Measurements from ENCODE around the gene RSAD1.

RSAD1 gene

DNA sequence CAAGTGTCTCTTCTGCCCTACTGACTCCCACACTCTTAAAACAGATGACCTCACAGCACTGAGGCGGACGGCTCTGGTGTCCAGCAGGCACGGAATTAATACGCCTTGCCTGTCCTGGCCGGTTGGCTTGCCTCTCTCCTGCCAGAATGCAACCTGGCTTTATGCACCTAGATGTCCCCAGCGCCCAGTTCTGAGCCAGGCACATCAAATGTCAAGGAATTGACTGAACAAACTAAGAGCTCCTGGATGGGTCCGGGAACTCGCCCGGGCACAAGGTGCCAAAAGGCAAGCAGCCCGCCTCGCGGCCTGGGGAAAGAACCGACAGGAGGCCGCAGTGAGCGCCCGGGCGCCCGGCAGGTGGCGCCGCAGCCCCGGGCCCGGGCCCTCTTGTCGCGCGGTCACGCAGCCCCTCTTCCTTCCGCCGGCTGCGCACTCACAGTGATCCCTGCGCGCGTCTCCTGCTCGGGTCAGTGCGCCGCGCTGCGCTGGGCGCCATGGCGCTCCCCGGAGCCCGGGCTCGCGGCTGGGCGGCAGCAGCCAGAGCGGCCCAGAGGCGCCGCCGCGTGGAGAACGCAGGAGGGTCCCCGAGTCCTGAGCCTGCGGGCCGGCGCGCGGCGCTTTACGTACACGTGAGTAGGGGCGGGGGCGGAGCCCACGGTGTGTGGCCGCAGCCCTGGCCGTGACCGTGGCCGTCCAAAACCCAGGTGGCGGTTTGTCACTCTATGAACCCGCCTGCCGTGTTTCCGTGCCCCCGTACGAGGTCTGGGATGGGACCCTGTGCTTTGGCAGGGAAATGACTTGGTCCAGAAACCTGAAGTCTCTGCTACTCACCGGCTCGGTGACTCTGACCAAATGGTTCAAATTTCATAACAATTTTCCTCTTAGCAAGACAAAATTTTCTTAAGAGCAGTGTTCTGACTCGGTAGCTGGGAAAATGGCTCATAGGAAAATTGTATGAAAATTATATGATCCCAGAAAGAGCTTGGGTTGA, at the start of gene RSAD1:
Gene RSAD1 (plus strand): TSS at position 470 of the 991 bp plus-strand sequence. CDS start 25 bp downstream, at position 495.
- peak within 1 kb of the TSS; percentile 86 to 89 for H3K4me3 Mint-ChIP-seq
- no peaks in the 10 kb centered on the region for H3K9me3 Mint-ChIP-seq
- peak; percentile 90 to 92 for DNase-seq
- ATAC-seq, result peak; percentile 96
- H3K27me3 Mint-ChIP-seq, result no peaks in the 10 kb centered on the region
- H3K4me1 Mint-ChIP-seq, result peaks cover 38% of the 10 kb centered on the region
- peak within 1 kb of the TSS; percentile 96 to 97 for H3K27ac Mint-ChIP-seq

DNA sequence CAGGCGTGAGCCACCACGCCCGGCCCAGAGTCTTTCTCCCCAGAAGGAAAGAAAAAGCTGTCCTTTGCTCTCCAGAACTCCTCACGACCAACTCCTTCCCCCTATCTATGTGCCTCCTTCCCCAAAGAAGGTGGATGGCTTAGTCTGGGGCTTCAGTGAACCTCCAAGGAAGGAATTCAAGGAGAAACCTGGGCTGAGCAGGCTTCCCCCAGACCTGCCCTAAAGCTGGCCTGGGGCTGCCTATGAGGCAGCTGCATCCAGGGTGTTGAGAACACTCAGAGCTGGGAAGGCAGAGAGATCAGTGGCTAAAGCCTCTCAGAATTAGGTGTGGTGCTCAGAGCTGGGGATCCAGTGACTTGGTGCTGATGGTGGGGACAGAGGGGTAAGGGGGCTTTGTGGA, 48.9 kb upstream of the RSAD1 start:
- Mint-ChIP-seq H3K9me3 (no peaks in the 10 kb centered on the region), H3K27ac (no peak overlapping the region), H3K4me1 (peaks cover 29% of the 10 kb centered on the region)

DNA sequence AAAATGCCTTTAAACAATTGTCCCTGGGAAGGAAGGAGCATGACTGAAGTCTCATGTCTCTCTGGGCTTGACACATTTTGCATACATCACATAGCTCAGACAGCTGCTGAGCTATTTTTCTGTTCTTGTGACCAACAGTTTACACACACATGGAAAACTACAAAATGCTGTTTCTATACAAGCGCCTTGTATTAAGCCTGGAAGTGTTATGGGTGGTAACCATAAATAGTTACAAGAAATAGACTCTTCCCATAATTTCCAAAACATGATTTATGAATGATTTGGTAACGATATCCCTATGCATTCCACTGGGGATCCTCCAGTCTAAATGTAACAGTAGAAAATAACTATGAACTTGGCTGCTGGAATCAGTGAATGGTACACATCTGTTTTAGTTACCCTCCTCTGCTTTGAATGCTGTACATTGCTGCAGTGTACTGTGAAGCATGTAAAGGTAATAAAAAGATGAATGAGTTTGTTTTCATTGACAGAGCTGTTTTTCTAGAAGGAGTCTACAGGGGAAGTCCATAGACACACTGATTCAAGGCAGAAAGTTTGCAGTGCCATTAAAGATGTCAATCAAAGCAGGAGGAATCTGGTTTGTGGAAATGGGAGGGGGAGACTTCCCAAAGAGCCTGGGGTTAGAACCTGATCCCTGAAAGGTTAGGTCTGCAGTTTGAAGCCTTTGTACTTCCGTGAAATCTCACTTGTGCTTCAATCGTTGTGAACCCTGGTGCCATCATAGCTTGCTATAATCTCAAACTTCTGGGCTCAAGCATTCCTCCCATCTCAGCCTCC, 47.6 kb upstream of the RSAD1 start:
- no peak overlapping the region for H3K27ac Mint-ChIP-seq
- H3K4me1 Mint-ChIP-seq, result peaks cover 18% of the 10 kb centered on the region
- H3K9me3 Mint-ChIP-seq, result no peaks in the 10 kb centered on the region
- no peak for DNase-seq
- H3K27me3 Mint-ChIP-seq, result no peaks in the 10 kb centered on the region
- no peak for ATAC-seq
- no peak overlapping the region for H3K4me3 Mint-ChIP-seq

More for the DNA sequence above, 48.9 kb upstream of the RSAD1 start:
- no peak for DNase-seq
- Mint-ChIP-seq H3K4me3 (no peak overlapping the region), H3K27me3 (no peaks in the 10 kb centered on the region)
- ATAC-seq, result no peak

DNA sequence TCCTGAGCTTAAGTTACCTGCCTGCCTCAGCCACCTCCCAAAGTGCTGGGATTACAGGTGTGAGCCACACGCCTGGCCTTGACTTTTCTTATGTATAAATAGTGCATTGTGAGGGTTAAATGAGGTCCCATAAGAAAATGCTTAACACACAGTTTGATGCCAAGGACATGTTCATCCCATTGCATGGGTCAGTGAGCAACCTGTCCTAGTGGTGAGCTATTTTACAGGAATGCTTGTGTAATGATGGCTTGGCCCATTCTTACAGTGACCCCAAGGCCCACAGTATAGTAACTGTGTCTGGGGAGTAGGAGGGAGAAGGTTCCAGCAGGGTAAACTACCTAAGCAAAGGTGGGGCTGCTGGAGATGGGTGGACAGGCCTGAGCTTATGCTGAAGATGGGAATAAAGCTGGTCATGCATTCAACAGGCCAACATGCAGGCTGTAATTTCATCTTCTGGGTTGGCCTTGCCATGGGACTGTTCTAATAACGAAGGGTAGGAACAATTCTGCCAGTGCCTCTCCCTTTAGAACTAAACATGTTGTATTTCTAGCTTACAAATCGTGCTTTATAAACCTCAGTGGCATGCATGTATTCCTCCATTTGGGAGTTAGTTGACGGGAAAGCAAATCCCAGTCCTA, 46.4 kb upstream of the RSAD1 start:
- Mint-ChIP-seq H3K4me1 (peaks cover 9% of the 10 kb centered on the region), H3K27ac (no peak overlapping the region), H3K9me3 (no peaks in the 10 kb centered on the region), H3K27me3 (no peaks in the 10 kb centered on the region), H3K4me3 (no peak overlapping the region)
- ATAC-seq, result no peak
- no peak for DNase-seq

DNA sequence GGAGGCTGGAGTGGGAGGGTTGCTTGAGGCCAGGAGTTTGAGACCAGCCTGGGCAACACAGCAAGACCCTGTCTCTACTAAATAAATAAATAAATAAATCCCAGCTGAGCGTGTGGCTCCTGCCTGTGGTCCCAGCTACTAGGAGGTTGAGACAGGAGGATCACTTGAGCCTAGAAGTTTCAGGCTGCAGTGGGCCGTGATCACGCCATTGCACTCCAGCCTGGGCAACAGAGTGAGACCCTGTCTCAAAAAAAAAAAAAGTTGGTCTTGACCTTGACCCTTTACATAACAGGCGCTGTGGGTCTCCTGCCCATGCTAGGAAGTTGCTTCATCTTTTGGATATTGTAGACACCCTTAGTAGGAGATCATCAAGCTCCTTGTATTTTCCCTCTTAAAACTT, 41.3 kb upstream of the RSAD1 start:
- Mint-ChIP-seq H3K27me3 (no peaks in the 10 kb centered on the region), H3K4me1 (no peaks in the 10 kb centered on the region), H3K4me3 (no peak overlapping the region), H3K9me3 (no peaks in the 10 kb centered on the region), H3K27ac (no peak overlapping the region)
- no peak for ATAC-seq
- no peak for DNase-seq

DNA sequence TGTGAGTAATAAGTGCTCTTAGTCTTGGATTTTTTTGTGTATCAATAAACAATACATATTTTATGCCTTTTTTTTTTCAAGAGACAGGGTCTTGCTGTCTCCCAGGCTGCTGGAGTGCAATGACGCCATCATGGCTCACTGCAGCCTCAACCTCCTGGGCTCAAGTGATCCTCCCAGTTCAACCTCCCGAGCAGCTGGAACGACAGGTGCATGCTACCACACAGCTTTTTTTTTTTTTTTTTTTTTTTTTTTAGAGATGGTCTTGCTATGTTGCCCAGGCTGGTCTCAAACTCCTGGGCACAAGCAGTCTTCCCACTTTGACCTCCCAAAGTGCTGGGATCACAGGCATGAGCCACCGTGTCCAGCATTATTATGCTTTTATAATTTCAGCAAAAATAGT, 39.7 kb upstream of the RSAD1 start:
- ATAC-seq (no peak), DNase-seq (no peak)
- Mint-ChIP-seq H3K9me3 (no peaks in the 10 kb centered on the region), H3K27ac (no peak overlapping the region), H3K4me1 (no peaks in the 10 kb centered on the region), H3K27me3 (no peaks in the 10 kb centered on the region), H3K4me3 (no peak overlapping the region)

DNA sequence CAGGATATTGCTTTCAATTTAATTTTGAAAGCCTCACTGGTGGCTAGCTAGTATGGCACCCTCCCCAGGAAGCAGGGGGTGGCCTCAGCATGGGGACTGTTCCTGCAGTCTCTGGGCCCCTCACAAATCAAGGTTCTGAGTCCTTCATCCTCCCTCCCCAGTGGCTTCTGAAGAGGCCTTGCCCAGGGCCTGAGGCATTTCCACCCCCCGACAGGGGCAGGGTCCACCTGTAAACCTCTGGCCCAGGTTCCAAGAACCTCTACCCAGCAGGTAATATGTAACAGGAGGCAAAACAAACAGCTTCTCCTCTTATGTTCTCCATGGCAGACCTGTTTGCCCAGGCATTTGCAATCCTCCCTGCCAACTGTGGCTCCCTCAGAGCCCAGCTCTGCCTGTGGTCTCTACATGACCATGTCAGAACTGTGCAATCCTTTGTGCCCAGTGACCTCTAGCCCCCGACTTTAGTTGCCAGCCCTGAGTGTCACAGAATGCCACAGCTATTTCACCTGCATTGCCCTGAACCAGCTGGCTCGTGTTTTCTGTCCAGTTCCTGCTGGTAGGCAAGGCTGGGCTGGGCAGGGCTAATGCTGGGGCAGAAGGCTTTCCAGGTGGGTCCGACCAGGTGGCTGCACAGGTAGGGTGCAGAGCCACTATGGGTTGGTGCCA, 38.4 kb upstream of the RSAD1 start:
- Mint-ChIP-seq H3K27me3 (no peaks in the 10 kb centered on the region), H3K4me3 (no peak overlapping the region), H3K4me1 (no peaks in the 10 kb centered on the region), H3K9me3 (no peaks in the 10 kb centered on the region), H3K27ac (no peak overlapping the region)
- ATAC-seq, result no peak
- no peak for DNase-seq

DNA sequence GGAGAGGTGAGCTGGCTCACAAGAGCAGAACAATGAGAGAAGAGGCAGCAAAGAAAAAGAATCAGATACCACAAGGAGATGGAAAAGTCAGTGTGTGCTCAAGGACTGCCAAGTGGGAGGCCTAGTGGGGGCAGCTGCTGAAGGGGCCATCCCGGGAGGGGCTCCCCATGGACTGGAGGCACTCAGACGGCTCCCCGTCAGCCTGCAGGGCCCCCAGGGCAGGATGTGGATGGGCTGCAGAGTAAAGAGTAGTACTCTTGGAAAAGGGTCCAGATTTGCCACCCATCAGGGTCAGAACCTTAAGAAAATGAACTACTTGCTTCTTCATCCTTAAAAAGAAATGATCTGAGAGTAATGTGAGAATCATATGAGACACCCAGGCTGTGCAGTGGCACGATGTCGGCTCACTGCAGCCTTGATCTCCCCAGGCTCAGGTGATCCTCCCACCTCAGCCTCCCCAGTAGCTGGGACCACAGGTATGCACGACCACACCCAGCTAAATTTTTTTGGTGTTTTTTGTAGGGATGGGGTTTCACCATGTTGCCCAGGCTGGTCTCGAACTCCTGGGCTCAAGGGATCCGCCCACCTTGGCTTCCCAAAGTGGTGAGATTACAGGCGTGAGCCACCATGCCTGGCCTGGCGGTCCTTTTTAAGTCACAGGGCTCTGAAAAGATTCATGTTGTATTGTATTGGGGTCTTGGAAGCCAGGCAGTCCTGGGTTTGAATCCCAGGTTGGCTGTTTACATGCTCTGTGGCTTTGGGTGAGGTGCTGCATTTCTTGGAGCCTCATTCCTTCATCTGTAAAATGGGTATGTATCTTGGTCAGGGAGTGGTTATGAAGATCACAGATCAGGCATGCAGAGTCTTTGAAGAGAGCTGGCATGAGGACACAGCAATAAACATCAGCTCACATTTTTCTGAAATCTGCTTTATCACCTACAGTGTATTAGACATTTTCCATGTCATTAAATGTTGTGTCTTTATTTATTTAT, 37.5 kb upstream of the RSAD1 start:
- no peak for ATAC-seq
- Mint-ChIP-seq H3K9me3 (no peaks in the 10 kb centered on the region), H3K4me3 (no peak overlapping the region), H3K27ac (peak overlapping the region in 1 of 2 donors; percentile 41), H3K27me3 (no peaks in the 10 kb centered on the region), H3K4me1 (no peaks in the 10 kb centered on the region)
- no peak for DNase-seq

DNA sequence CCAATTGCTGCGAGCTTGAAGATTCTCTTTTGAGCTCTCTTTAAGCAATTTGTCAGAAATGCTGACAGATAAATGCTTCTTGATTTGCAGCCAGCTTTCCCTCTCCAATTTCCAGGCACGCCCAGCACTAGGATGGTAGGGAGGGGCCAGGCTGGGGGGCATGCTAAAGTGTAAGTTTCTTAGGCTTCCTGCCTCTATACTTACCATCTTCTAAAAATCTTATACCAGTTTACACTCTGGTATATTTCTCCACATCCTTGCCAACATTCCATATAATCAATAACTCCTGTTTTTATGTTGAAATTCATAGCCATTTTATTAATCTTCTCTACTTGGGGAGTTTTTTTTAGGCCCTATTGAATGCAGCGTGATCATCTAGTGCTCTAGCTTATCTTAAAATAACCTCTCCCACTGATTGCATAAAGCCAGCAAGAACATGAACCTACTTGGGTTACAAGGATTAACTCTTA, 35.1 kb upstream of the RSAD1 start:
- Mint-ChIP-seq H3K4me3 (no peak overlapping the region), H3K9me3 (no peaks in the 10 kb centered on the region), H3K4me1 (no peaks in the 10 kb centered on the region), H3K27me3 (no peaks in the 10 kb centered on the region), H3K27ac (no peak overlapping the region)
- ATAC-seq (no peak), DNase-seq (no peak)

DNA sequence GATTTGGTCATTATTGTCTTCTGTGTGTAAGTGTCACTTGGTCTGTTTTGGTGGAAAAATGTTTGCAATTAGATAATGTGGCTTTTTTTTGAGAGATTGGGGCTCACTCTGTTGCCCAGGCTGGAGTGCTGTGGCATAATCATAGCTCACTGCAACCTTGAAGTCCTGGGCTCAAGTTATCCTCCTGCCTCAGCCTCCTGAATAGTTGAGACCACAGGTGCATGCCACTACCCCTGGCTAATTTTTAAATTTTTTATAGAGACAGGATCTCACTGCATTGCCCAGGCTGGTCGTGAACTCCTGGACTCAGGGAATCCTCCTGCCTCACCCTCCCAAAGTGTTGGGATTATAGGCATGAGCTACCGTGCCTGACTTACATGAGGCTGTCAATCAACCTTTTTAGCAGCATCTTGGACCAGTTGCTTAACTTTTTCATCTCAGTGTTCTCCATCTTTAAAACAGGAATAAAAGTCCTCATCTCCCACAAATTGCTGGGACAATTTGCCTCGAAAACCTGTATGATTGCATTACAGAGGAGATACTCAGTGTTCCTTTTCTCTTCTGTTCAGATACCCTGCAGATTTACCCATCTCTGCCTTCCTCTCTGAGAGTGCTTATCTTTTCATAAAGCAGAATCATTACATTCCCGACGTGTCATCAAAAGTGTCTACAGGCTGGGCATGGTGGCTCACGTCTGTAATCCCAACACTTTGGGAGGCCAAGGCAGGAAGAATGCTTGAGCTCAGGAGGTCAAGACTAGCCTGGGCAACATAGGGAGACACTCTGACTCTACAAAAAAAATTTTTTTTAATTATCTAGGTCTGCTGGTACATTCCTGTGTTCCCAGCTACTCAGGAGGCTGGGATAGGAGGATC, 33.6 kb upstream of the RSAD1 start:
- no peaks in the 10 kb centered on the region for H3K27me3 Mint-ChIP-seq
- H3K4me3 Mint-ChIP-seq, result no peak overlapping the region
- DNase-seq, result no peak
- no peaks in the 10 kb centered on the region for H3K4me1 Mint-ChIP-seq
- H3K9me3 Mint-ChIP-seq, result no peaks in the 10 kb centered on the region
- H3K27ac Mint-ChIP-seq, result no peak overlapping the region
- ATAC-seq, result no peak

DNA sequence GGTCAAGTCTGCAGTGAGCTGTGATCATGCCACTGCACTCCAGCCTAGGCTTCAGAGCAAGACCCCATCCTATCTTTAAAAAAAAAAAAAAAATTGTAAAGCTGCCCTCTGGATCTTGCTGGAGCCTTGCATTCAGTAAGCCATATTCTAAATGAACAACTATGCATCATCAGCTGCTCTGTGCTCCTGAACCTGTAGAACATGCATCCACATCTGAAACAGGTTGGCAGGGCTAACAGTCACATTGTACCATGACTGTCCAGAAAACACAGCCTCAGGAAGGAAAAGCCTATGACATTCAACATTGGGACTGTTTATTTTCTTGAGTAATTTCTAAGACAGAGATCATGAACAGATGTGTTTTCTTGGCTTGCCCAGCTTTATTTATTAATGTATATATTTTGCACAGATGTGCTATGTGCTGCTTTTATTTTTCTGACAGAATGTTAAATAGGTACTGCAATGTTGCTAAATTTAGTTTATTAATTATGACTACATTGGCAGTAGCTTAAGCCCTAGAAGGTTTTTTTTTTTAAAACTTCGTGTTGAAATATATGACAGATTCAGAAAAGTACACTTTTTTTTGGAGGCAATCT, 32.8 kb upstream of the RSAD1 start:
- H3K27me3 Mint-ChIP-seq, result no peaks in the 10 kb centered on the region
- no peak overlapping the region for H3K27ac Mint-ChIP-seq
- DNase-seq, result no peak
- no peaks in the 10 kb centered on the region for H3K4me1 Mint-ChIP-seq
- no peaks in the 10 kb centered on the region for H3K9me3 Mint-ChIP-seq
- ATAC-seq, result no peak
- no peak overlapping the region for H3K4me3 Mint-ChIP-seq

DNA sequence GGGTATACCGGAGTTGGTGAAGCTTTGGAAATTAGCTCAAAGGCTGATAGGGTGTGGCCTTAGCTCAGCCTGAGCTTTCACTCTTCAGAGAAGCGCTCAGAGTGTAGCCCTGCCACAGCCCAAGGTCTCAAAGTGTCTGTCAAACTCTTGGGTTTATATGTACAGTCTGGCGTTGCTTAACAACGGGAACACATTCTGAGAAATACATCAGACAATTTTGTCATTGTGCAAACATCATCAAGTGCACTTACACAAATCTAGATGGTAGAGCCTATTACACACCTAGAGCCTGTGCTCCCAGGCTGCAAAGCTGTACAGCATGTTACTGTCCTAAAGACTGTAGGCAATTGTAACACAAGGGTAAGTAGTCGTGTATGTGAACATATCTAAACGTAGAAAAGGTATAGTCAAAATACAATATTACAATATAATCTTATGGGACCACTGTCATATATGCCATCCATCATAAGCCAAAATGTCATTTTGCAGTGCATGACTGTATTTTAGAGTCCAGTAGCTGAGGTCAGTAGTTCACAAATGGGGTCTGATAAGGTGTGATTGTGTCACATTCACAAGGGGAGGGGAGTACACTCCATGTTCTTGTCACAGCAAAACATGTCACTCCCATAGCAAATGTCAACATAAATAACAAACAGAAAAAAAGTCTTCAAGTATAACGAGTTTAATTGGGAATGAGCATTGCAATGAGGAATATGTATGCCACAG, 30.6 kb upstream of the RSAD1 start:
- no peaks in the 10 kb centered on the region for H3K27me3 Mint-ChIP-seq
- no peaks in the 10 kb centered on the region for H3K9me3 Mint-ChIP-seq
- ATAC-seq (no peak), DNase-seq (no peak)
- H3K4me1 Mint-ChIP-seq, result no peaks in the 10 kb centered on the region
- H3K4me3 Mint-ChIP-seq, result no peak overlapping the region
- no peak overlapping the region for H3K27ac Mint-ChIP-seq

DNA sequence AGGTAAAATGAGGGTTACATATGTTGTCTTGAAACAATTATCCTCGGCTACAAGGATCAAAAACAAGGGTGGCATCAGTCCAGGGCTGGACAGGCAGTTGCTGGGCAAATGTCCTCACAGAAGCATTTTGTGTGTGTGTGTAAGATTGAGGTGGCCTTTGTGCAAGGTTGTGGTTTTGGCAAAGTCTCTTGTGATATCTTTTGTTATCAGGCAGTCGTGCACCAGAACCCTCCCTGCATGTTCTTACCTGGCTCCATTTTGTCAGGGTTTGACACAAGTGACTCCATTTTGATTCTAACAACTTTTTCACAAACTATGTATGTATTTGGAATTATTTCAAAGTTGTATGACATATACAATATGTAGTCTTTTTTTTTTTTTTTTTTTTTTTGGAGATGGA, 30.0 kb upstream of the RSAD1 start:
- DNase-seq (no peak), ATAC-seq (no peak)
- Mint-ChIP-seq H3K9me3 (no peaks in the 10 kb centered on the region), H3K27me3 (no peaks in the 10 kb centered on the region), H3K27ac (no peak overlapping the region), H3K4me3 (no peak overlapping the region), H3K4me1 (no peaks in the 10 kb centered on the region)

All from stimulated activated naive CD8-positive, alpha-beta T cell treated with anti-CD3 and anti-CD28 coated beads, Interleukin-15, amount 100 ng/mL, for 72 hours (primary cell).